ENCODE data around the gene GYG2. TPM values are rescaled to one million over a fixed set of nuclear protein-coding genes. Genes with fewer than 3 reads are reported as not detected.
"Not testable (repeated sequence)": the region's sequence is repeated elsewhere in the genome, so short reads cannot be mapped to it uniquely, and the experiment has no call there.

The GYG2 gene
- total and polyA plus RNA-seq, 2 experiments from 2014 or later = 17.6 to 63.8 TPM

- not testable (repeated sequence) for H3K9me2 ChIP-seq (ENCODE audit: insufficient read depth); H2AFZ ChIP-seq; H3K4me1 ChIP-seq (ENCODE audit: insufficient read depth); H3K27me3 Mint-ChIP-seq (ENCODE audit: insufficient read depth, low read depth, poor library complexity); H3K27me3 ChIP-seq (ENCODE audit: insufficient read depth); H3K9me3 Mint-ChIP-seq; H3K36me3 ChIP-seq (ENCODE audit: insufficient read depth); H4K20me1 ChIP-seq (replicated peaks; ENCODE audit: insufficient read depth); H3K79me2 ChIP-seq (replicated peaks; ENCODE audit: insufficient read depth); H3F3A ChIP-seq (replicated peaks; ENCODE audit: low read depth)
- 0 out of 4 replicates have a peak, but pooled peaks of 1 of the 2 experiments have one; percentile 7 for TF ChIP-seq CTCF (conservative IDR thresholded peaks at IDR 0.05; ENCODE audit: low read depth in 2 of 2)
- peak overlapping the region; percentile 99 for H3K27ac Mint-ChIP-seq
- H3K4me3 Mint-ChIP-seq = peak overlapping the region; percentile 36; the same call in 2 of the 3 replicates
- Histone ChIP-seq H3K27ac (ENCODE audit: low read depth) (peak overlapping the region; percentile 97), H3K4me3 (0 out of 2 replicates have a peak overlapping the region, but pooled peaks have one; percentile 11), H3K4me2 (peak overlapping the region; percentile 55)
- ATAC-seq = peak; percentile 97
- DNase-seq (ENCODE audit: low spot score) = peak; percentile 61
- H3K4me1 Mint-ChIP-seq = peaks cover 20% of the 10 kb centered on the region
- peaks cover 22% of the 10 kb centered on the region for H3K36me3 Mint-ChIP-seq (ENCODE audit: low read depth)
Measured at GRCh38 chrX:2897690-2898623, 69.2 kb downstream of the GYG2 start.

- H3K4me3 Mint-ChIP-seq = no peak overlapping the region
- Histone ChIP-seq H3K79me2 (replicated peaks; ENCODE audit: insufficient read depth) (no peaks in the 10 kb centered on the region), H3K27ac (ENCODE audit: low read depth) (peak overlapping the region; percentile 97), H4K20me1 (replicated peaks; ENCODE audit: insufficient read depth) (no peaks in the 10 kb centered on the region), H3K27me3 (ENCODE audit: insufficient read depth) (no peaks in the 10 kb centered on the region), H3F3A (replicated peaks; ENCODE audit: low read depth) (0 out of 2 replicates have a peak, but pooled peaks cover 3% of the 10 kb centered on the region), H3K4me1 (ENCODE audit: insufficient read depth) (peaks cover 4% of the 10 kb centered on the region; the same call in 1 of the 2 replicates), H3K4me3 (no peak overlapping the region), H3K36me3 (ENCODE audit: insufficient read depth) (no peaks in the 10 kb centered on the region), H2AFZ (no peak overlapping the region), H3K9me2 (ENCODE audit: insufficient read depth) (no peaks in the 10 kb centered on the region), H3K4me2 (no peak overlapping the region)
- H3K9me3 Mint-ChIP-seq = peaks cover 14% of the 10 kb centered on the region; the same call in 2 of the 3 replicates
- ATAC-seq (no peak), DNase-seq (ENCODE audit: low spot score) (no peak)
- H3K4me1 Mint-ChIP-seq = peaks cover 20% of the 10 kb centered on the region
- H3K27me3 Mint-ChIP-seq (ENCODE audit: insufficient read depth, low read depth, poor library complexity) = no peaks in the 10 kb centered on the region
- peak overlapping the region; percentile 99 for H3K27ac Mint-ChIP-seq
- peaks cover 27% of the 10 kb centered on the region for H3K36me3 Mint-ChIP-seq (ENCODE audit: low read depth)
- no peak for TF ChIP-seq ZNF331 (CRISPR knock-in tag; IDR thresholded peaks at IDR 0.05; ENCODE audit: low read depth)
Measured at GRCh38 chrX:2898846-2899512, 70.2 kb downstream of the GYG2 start.

GRCh38 chrX:2901367-2902036 is 72.8 kb downstream of the GYG2 start:
- no peak overlapping the region for H3K4me3 Mint-ChIP-seq
- H3K27me3 Mint-ChIP-seq (ENCODE audit: insufficient read depth, low read depth, poor library complexity) = no peaks in the 10 kb centered on the region
- no peaks in the 10 kb centered on the region for H3K36me3 ChIP-seq (ENCODE audit: insufficient read depth)
- H3K9me2 ChIP-seq (ENCODE audit: insufficient read depth) = no peaks in the 10 kb centered on the region
- ATAC-seq = no peak
- peaks cover 4% of the 10 kb centered on the region; the same call in 1 of the 2 replicates for H3K4me1 ChIP-seq (ENCODE audit: insufficient read depth)
- DNase-seq (ENCODE audit: low spot score) = no peak
- no peak overlapping the region for H3K27ac Mint-ChIP-seq
- H3F3A ChIP-seq (replicated peaks; ENCODE audit: low read depth) = 0 out of 2 replicates have a peak, but pooled peaks cover 3% of the 10 kb centered on the region
- H3K36me3 Mint-ChIP-seq (ENCODE audit: low read depth) = peaks cover 40% of the 10 kb centered on the region
- H3K9me3 Mint-ChIP-seq = peaks cover 14% of the 10 kb centered on the region; the same call in 2 of the 3 replicates
- no peak overlapping the region for H3K4me2 ChIP-seq
- no peaks in the 10 kb centered on the region for H3K27me3 ChIP-seq (ENCODE audit: insufficient read depth)
- H3K27ac ChIP-seq (ENCODE audit: low read depth) = no peak overlapping the region
- H3K4me1 Mint-ChIP-seq = peaks cover 17% of the 10 kb centered on the region
- no peak overlapping the region for H2AFZ ChIP-seq
- H3K79me2 ChIP-seq (replicated peaks; ENCODE audit: insufficient read depth) = no peaks in the 10 kb centered on the region
- no peaks in the 10 kb centered on the region for H4K20me1 ChIP-seq (replicated peaks; ENCODE audit: insufficient read depth)
- H3K4me3 ChIP-seq = no peak overlapping the region
- no peak for TF ChIP-seq CTCF (conservative IDR thresholded peaks at IDR 0.05; ENCODE audit: low read depth in 2 of 2)
- TF ChIP-seq ZNF114 (CRISPR knock-in tag; IDR thresholded peaks at IDR 0.05) = no peak
- TF ChIP-seq CREB1 (CRISPR knock-in tag; IDR thresholded peaks at IDR 0.05; ENCODE audit: low read depth) = no peak
- TF ChIP-seq POLR2AphosphoS5 (IDR thresholded peaks at IDR 0.05; ENCODE audit: low read depth) = no peak
- TF ChIP-seq STAT1 (IDR thresholded peaks at IDR 0.05; ENCODE audit: unreplicated experiment) = no peak
- no peak for TF ChIP-seq JUNB (IDR thresholded peaks at IDR 0.05; ENCODE audit: unreplicated experiment)
